ENCODE results near the gene ZNF329. TPM values are rescaled to one million over a fixed set of nuclear protein-coding genes. Genes with fewer than 3 reads are reported as not detected.

The ZNF329 gene
- total and polyA plus RNA-seq, 9 of the 15 experiments (the other 6 are each of a cell fraction or from before 2014, with no cell fraction given) = 0.21 to 3.6 (median 2.2) TPM

- TF ChIP-seq NR3C1 (CRISPR knock-in tag; IDR thresholded peaks at IDR 0.05) (no peak; the same call in 1 of the 2 replicates), STAG1 (CRISPR knock-in tag; IDR thresholded peaks at IDR 0.05; ENCODE audit: borderline replicate concordance) (0 out of 2 replicates have a peak, but pooled peaks have one; percentile 23), PRDM10 (IDR thresholded peaks at IDR 0.05; ENCODE audit: partially characterized antibody) (no peak), MYC (IDR thresholded peaks at IDR 0.05; ENCODE audit: low read depth, low read length) (peak; percentile 91), MYC (CRISPR knock-in tag; IDR thresholded peaks at IDR 0.05; ENCODE audit: borderline replicate concordance, low read depth) (no peak), LEF1 (IDR thresholded peaks at IDR 0.05) (no peak; the same call in 1 of the 2 replicates), BHLHE40 (IDR thresholded peaks at IDR 0.05; ENCODE audit: low read length) (no peak), RBM34 (IDR thresholded peaks at IDR 0.05; ENCODE audit: borderline replicate concordance, insufficient read depth, low read length) (no peak), ZBTB34 (CRISPR knock-in tag; IDR thresholded peaks at IDR 0.05) (no peak), ZBTB17 (CRISPR knock-in tag; IDR thresholded peaks at IDR 0.05) (no peak; the same call in 1 of the 2 replicates), ZNF23 (CRISPR knock-in tag; IDR thresholded peaks at IDR 0.05) (no peak), TAF1 (IDR thresholded peaks at IDR 0.05; ENCODE audit: control insufficient read depth, extremely low read depth, insufficient read depth, low read length, severe bottlenecking) (peak; percentile 57), CLOCK (CRISPR knock-in tag; IDR thresholded peaks at IDR 0.05; ENCODE audit: borderline replicate concordance) (no peak), MEIS2 (IDR thresholded peaks at IDR 0.05; ENCODE audit: partially characterized antibody) (no peak), CREB1 (IDR thresholded peaks at IDR 0.05) (peak; percentile 80), CREB1 (CRISPR knock-in tag; IDR thresholded peaks at IDR 0.05) (peak; percentile 86)
Measured at GRCh38 chr19:58182989-58183816, 32.6 kb upstream of the ZNF329 start, which contains the start of gene ZNF274 (continued).

Data from K562 (cell line).